ENCODE measurements around the gene ABCG4.
"Not testable (repeated sequence)": the region's sequence is repeated elsewhere in the genome, so short reads cannot be mapped to it uniquely, and the experiment has no call there.

ABCG4 gene

GRCh38 chr11:119154178-119154577 lies 5.3 kb downstream of the ABCG4 start:
- Histone ChIP-seq H3K4me1 (peaks cover 6 to 24% (median 12%) of the 10 kb centered on the region in 10 experiments), H4K20me1 (peaks cover 0 to 16% (median 0%) of the 10 kb centered on the region in 11 experiments; a peak in 4 of 22 replicates), H3K36me3 (no peaks in the 10 kb centered on the region), H3K9ac (no peak overlapping the region), H3K27me3 (peaks cover 22 to 35% (median 31%) of the 10 kb centered on the region in 11 experiments), H3K27ac (no peak overlapping the region), H3K9me3 (replicated peaks in 1 of 11) (no peaks in the 10 kb centered on the region), H3K4me2 (no peak overlapping the region), H3K4me3 (no peak overlapping the region)
- TF ChIP-seq Cebpa-rat (IDR thresholded peaks at IDR 0.05) = no peak

- Histone ChIP-seq H3K9ac (no peak overlapping the region), H3K4me1 (peaks cover 0 to 8% (median 0%) of the 10 kb centered on the region in 10 experiments; a peak in 3 of 20 replicates), H3K27ac (no peak overlapping the region), H3K4me2 (0 out of 22 replicates have a peak overlapping the region, but pooled peaks of 1 of the 11 experiments have one; percentile 6), H3K27me3 (peaks cover 4 to 18% (median 14%) of the 10 kb centered on the region in 11 experiments), H3K36me3 (no peaks in the 10 kb centered on the region), H3K9me3 (replicated peaks in 1 of 11) (no peaks in the 10 kb centered on the region), H4K20me1 (peaks cover 0 to 1% (median 0%) of the 10 kb centered on the region in 11 experiments; a peak in 2 of 22 replicates), H3K4me3 (no peak overlapping the region)
- no peak for TF ChIP-seq Cebpa-rat (IDR thresholded peaks at IDR 0.05)
These were observed 7.1 kb downstream of the ABCG4 start for GRCh38 chr11:119155733-119156492.

- H3K9ac ChIP-seq = no peak overlapping the region
- H3K4me2 ChIP-seq = no peak overlapping the region
- H3K9me3 ChIP-seq (replicated peaks in 1 of 11) = no peaks in the 10 kb centered on the region
- no peak overlapping the region for H3K4me3 ChIP-seq
- peaks cover 0 to 8% (median 0%) of the 10 kb centered on the region in 10 experiments; a peak in 3 of 20 replicates for H3K4me1 ChIP-seq
- H4K20me1 ChIP-seq = no peaks in the 10 kb centered on the region; a peak in 1 of 22 replicates
- TF ChIP-seq Cebpa-rat (IDR thresholded peaks at IDR 0.05) = no peak
- H3K27ac ChIP-seq = no peak overlapping the region
- H3K36me3 ChIP-seq = no peaks in the 10 kb centered on the region
- peaks cover 0 to 12% (median 8%) of the 10 kb centered on the region in 11 experiments; a peak in 15 of 22 replicates for H3K27me3 ChIP-seq
These were observed 7.6 kb downstream of the ABCG4 start for GRCh38 chr11:119156496-119156895.

GRCh38 chr11:119157063-119157462 lies 8.2 kb downstream of the ABCG4 start:
- H3K4me3 ChIP-seq = no peak overlapping the region

GRCh38 chr11:119158467-119158866 lies 9.6 kb downstream of the ABCG4 start:
- Histone ChIP-seq H3K9ac (no peak overlapping the region), H3K4me1 (peaks cover 0 to 8% (median 0%) of the 10 kb centered on the region in 10 experiments; a peak in 3 of 20 replicates), H4K20me1 (no peaks in the 10 kb centered on the region), H3K9me3 (replicated peaks in 1 of 11) (no peaks in the 10 kb centered on the region), H3K27me3 (no peaks in the 10 kb centered on the region), H3K4me3 (no peak overlapping the region), H3K4me2 (no peak overlapping the region), H3K36me3 (no peaks in the 10 kb centered on the region), H3K27ac (no peak overlapping the region)
- TF ChIP-seq Cebpa-rat (IDR thresholded peaks at IDR 0.05) = no peak

More at GRCh38 chr11:119157063-119157462, 8.2 kb downstream of the ABCG4 start:
- no peak overlapping the region for H3K9ac ChIP-seq
- no peak overlapping the region for H3K4me2 ChIP-seq
- no peaks in the 10 kb centered on the region for H3K36me3 ChIP-seq
- TF ChIP-seq Cebpa-rat (IDR thresholded peaks at IDR 0.05) = no peak
- H3K27ac ChIP-seq = no peak overlapping the region
- H3K27me3 ChIP-seq = peaks cover 0 to 6% (median 2%) of the 10 kb centered on the region in 11 experiments; a peak in 7 of 22 replicates
- H3K9me3 ChIP-seq (replicated peaks in 1 of 11) = no peaks in the 10 kb centered on the region
- no peaks in the 10 kb centered on the region; a peak in 1 of 22 replicates for H4K20me1 ChIP-seq
- peaks cover 0 to 8% (median 0%) of the 10 kb centered on the region in 10 experiments; a peak in 3 of 20 replicates for H3K4me1 ChIP-seq

- no peak overlapping the region for H3K4me3 ChIP-seq
- H3K36me3 ChIP-seq = no peaks in the 10 kb centered on the region
- no peak overlapping the region for H3K9ac ChIP-seq
- H3K27me3 ChIP-seq = no peaks in the 10 kb centered on the region
- no peak overlapping the region for H3K4me2 ChIP-seq
- H3K9me3 ChIP-seq (replicated peaks in 1 of 11) = no peaks in the 10 kb centered on the region
- peaks cover 0 to 8% (median 0%) of the 10 kb centered on the region in 10 experiments; a peak in 3 of 20 replicates for H3K4me1 ChIP-seq
- no peaks in the 10 kb centered on the region for H4K20me1 ChIP-seq
- H3K27ac ChIP-seq = no peak overlapping the region
- TF ChIP-seq Cebpa-rat (IDR thresholded peaks at IDR 0.05) = no peak
These were observed 11.3 kb downstream of the ABCG4 start for GRCh38 chr11:119160151-119160550.

- no peaks in the 10 kb centered on the region for H3K27me3 ChIP-seq
- no peak overlapping the region for H3K27ac ChIP-seq
- no peaks in the 10 kb centered on the region for H3K9me3 ChIP-seq (replicated peaks in 1 of 11)
- H3K9ac ChIP-seq = no peak overlapping the region
- H3K4me2 ChIP-seq = no peak overlapping the region
- no peaks in the 10 kb centered on the region for H4K20me1 ChIP-seq
- H3K4me1 ChIP-seq = peaks cover 8 to 13% (median 11%) of the 10 kb centered on the region in 10 experiments
- no peaks in the 10 kb centered on the region for H3K36me3 ChIP-seq
- no peak overlapping the region for H3K4me3 ChIP-seq
- TF ChIP-seq Cebpa-rat (IDR thresholded peaks at IDR 0.05) = no peak
These were observed 13.0 kb downstream of the ABCG4 start for GRCh38 chr11:119161871-119162270.

- Histone ChIP-seq H3K9ac (peak overlapping the region in 1 of 11 experiments; percentile 27; a peak in 2 of 22 replicates), H3K36me3 (no peaks in the 10 kb centered on the region), H3K27ac (no peak overlapping the region), H3K4me1 (peaks cover 20 to 41% (median 34%) of the 10 kb centered on the region in 10 experiments), H3K9me3 (replicated peaks in 1 of 11) (no peaks in the 10 kb centered on the region), H3K27me3 (no peaks in the 10 kb centered on the region), H4K20me1 (no peaks in the 10 kb centered on the region), H3K4me3 (no peak overlapping the region), H3K4me2 (peak overlapping the region; percentile 13 to 69 (median 40); a peak in 19 of 22 replicates)
- no peak for TF ChIP-seq Cebpa-rat (IDR thresholded peaks at IDR 0.05)
These were observed 17.7 kb downstream of the ABCG4 start for GRCh38 chr11:119166368-119167076.

GRCh38 chr11:119167077-119167458 lies 18.2 kb downstream of the ABCG4 start:
- H3K27ac ChIP-seq; H3K36me3 ChIP-seq; H3K27me3 ChIP-seq; H3K4me3 ChIP-seq; H3K9me3 ChIP-seq (replicated peaks in 1 of 11); H4K20me1 ChIP-seq: not testable (repeated sequence)
- Histone ChIP-seq H3K4me2 (peak overlapping the region in 9 of 11 experiments; percentile 13 to 69 (median 52); a peak in 13 of 22 replicates), H3K9ac (0 out of 22 replicates have a peak overlapping the region, but pooled peaks of 1 of the 11 experiments have one; percentile 15), H3K4me1 (peaks cover 23 to 43% (median 36%) of the 10 kb centered on the region in 10 experiments)
